ENCODE measurements around the gene RASA3. TPM values are rescaled to one million over a fixed set of nuclear protein-coding genes. Genes with fewer than 3 reads are reported as not detected.
"Not testable (repeated sequence)": the region's sequence is repeated elsewhere in the genome, so short reads cannot be mapped to it uniquely, and the experiment has no call there.

Gene RASA3
- polyA plus RNA-seq, 4 donors, result 13.5 to 14.5 (median 14.2) TPM

DNA sequence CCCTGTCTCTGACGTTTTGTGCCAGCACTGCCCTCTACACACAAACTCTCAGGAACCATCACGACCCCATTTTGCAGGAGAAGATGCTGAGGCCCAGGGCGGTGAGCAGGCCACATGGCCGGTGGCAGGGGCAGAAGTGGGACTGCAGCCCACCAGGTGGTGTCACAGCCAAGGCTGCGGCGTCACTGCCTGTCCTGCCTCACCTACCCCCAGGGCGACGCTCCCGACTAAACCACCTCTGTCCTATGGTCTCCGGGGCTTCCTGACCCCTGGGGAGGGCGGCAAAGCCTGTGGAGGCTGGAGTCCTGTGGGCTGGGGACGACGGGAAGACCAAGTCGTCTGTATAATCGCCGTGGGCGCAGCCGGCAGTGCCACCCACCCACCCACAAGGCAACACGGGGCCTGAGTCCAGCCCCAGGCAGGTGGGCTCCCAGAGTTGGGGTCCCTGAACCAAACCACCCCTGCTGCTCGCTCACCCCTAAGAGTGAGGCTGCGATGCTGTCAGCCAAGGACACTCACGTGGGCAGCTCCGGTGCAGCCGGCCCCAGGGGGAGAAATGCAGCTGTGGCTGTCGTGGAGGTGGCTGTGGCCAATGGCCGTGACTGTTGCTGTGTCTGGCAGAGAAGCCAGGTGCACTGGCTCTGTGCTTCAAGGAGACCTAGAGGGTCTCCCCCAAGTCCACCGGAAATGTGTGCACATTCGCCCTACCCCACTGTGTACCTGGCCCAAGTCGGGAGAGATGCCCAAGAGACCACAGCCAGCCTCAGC is 29.7 kb downstream of the RASA3 start:
- no peak for DNase-seq (ENCODE audit: low read depth in 4 of 4, low spot score in 3 of 4)

DNA sequence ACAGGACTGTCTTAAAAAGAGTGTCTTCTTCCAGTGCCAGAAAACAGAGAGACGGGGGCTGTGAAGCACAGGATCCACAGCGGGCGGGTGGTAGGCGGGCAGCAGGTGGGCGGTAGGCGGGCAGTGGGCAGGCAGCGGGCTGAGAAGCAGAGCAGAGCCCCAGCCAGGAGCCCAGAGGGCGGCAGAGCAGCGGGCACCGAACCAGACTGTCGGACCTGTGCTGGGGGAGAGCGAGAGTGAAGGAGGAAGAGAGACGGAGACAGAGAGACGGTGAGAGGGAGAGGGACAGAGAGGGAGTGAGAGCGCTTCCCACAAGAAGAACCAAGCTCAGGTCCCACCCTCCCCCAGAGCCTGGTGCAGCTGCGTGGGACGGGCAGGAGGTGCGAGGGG is 30.3 kb downstream of the RASA3 start:
- no peak for DNase-seq (ENCODE audit: low read depth in 4 of 4, low spot score in 3 of 4)

DNA sequence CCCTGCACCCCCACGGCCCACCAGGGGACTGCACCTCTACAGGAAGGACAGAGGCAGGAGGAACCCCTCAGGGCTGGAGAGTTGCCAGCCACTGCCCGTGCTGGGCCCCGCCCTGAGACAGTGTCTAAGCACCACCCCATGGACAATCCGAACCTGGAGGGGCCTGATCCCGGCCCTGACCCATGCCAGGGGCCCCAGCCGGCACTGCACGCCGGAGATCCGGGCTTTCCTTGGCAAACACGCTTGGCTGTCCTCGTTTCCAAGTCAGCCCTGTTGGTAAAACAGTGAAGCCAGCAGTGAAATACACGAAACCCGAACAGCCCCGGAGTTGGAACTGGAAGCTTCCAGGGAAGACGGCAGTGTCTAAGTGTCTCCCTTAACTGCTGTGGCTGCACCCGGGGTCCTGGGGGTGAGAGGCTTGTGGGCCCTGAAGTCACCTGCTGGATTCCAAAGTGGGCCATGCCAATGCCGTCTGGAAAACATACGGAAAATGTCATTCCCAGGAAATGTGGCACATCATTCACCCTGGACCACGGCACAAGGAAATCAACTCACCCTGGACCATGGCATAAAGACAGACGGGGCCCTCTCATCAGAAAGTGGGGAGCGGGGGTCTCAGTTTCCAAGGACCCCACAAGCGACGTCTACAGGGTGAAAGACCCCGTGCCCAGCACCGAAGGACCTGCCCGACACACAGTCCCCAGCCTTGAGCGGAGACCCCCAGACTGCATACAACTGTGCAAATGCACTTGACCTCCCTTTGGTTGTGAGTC is 30.9 kb downstream of the RASA3 start:
- no peak for DNase-seq (ENCODE audit: low read depth in 4 of 4, low spot score in 3 of 4)

DNA sequence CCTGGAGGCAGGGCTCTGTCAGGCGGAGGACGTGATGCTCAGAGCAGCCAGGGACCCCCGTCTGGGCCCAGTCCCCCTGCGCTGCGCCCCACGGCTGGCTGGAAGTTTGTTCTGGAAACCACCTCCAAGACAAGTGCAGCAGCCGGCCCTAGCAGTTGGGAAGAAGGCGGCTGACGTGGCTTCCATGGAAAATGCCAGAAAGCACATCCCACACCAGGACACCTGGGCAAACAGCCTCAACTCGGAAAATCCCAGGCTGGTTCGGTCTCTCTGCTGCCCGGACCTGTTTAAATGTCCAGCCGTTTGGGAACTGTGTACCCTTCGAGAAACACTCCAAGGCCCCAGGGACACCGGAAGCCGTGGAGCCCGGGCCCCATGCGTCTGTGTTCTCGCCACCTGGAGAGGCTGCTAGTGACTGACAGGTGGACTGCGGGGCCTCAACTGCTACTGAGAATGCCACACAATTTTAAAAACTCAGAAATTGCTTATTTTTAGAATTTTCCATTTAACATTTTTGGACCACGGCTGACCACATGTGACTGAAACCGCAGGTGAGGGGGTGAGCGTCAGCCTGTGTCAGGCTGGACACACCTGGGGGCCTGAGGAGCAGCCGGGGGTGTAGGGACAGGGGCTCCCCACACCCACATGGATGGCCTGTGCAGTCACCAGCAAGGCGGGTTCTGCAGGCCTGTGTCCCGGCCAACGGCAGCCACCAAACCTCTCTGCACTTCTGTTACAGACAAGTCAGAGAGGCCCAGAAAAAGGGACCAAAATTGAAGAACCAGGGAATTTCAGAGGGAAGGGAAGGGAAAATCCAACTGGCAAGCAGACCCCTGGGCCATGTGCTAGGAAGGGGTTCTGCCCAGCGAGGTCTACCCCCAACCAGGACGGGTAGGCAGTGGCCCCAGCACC is 31.7 kb downstream of the RASA3 start:
- no peak for DNase-seq (ENCODE audit: low read depth in 4 of 4, low spot score in 3 of 4)

DNA sequence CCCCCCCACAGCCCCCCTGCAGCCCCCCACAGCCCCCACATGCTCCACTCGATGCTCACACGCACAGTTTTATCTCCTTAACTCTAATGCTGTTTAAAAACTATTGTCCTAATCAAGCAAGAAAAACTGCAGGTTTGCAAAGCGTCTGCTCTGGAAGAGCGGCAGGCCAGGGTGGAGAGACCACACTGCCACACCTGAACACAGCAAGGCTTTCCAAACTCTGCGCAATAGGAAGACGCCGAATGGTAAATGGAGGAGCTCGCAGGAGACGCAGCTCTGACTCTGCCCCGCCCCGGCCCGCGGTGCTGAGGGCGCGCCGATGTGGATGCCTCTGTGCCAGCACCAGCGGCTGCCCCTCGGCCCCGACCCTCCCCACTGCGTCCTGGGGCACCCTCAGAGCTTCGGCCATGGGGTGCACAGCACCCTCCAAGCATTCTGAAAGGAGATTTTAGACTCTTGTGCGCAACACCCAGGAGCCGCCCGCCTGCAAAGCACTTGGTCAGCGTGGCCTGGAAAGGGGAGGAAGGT is 32.4 kb downstream of the RASA3 start:
- no peak for DNase-seq (ENCODE audit: low read depth in 4 of 4, low spot score in 3 of 4)

DNA sequence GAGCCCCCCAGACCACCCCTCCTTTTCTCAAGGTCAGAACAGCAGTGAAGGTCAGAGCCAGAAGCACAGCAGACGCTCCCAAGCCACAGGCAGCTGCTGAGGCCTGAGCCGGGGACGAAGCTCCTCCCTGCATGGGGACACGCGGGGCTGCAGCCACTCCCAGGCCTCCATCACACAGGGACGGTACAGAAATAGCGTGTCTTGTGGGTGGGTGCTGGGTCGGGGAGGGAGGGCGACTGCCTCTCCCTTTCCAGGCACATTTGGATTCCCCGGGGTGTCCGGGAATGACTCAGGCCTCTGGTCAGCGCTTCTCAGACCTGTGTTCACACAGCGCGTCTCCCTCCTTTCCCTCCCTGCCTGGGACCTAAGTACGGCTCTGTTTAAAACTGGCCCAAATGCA is 33.2 kb downstream of the RASA3 start:
- DNase-seq (ENCODE audit: low read depth in 4 of 4, low spot score in 3 of 4), result no peak

DNA sequence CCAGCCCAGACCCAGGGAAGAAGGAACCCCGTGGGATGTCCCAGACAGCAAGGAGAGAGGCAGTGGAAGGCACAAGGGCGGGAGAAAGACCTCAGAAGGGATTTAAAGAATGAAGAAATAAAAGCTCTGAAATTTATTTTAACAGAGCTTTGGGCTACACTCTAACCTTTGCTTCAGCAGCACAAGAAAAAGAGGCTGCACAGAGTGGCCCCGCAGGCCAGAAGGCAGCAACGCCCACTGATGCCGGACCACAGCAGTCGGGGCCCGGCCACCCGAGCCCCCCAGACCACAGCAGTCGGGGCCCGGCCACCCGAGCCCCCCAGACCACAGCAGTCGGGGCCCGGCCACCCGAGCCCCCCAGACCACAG is 33.8 kb downstream of the RASA3 start:
- not testable (repeated sequence) for DNase-seq (ENCODE audit: low read depth in 4 of 4, low spot score in 3 of 4)

DNA sequence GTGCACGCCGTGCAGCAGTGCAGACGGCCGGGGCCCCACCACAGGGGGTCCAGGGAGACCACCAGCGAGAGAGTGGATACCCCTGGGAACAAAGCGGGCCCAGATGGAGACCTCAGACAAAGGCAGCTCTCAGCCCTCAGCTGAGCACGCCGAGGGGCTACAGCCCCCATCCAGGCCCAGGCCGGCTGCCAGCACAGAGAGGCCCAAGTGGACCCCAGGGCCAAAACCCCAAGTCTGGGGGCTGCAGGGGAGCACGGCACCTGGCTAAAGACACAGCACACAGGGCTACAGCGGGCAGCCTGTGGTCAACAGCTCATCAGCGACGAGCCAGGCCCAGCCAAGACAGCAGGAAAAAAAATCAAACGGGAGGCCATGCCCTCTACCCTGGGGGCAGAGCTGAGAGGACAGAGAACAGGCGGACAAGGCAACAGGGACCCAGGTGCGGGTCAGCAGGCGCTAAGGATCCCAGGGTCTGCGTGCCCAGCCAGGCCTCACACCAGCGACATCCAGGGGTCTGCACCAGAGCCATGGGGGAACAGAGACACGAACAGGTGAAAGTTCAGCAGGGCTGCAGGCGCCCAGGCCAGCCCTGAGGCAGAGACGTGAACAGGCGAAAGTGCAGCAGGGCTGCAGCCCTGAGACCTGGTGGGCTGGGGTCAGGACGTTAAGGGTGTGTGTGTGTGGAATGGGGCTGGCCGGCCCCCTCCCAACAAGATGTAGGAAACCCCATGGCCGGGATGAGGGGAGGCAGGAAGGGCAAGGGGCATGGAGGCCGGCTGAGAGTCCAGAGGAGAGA is 34.3 kb downstream of the RASA3 start:
- no peak for DNase-seq (ENCODE audit: low read depth in 4 of 4, low spot score in 3 of 4)

DNA sequence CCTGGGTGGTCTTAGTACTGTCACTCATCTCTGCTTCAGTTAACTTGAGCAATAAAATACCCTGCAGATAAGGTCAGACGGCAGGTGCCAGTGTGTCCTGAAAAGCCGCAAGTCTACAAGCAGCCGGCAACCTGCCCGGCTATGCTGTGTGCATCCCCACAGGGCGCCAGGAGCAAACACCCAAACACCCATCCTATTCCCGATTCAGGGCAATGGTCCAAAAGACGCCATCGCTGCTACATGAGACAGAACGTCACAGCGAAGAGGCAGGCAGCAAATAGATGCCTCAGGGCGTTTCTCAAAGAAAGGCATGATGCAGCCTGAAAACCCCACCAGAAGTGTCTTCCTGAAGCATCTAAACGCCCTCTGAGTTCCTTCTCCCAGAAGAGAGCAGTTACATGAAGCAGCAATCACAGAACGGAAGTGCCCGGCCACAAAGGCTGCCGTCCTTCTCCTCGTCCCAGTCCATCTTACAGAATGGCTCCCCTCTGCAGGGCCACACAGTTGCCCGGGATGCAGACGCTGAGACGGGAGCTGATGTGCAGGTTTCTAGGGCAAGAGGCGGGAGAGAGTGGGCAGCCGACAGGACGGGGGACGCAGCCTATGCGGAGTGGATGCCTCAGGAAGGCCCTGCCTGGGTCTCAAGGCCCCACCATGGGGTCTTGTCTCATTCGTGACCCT is 35.1 kb downstream of the RASA3 start:
- DNase-seq (ENCODE audit: low read depth in 4 of 4, low spot score in 3 of 4), result no peak

DNA sequence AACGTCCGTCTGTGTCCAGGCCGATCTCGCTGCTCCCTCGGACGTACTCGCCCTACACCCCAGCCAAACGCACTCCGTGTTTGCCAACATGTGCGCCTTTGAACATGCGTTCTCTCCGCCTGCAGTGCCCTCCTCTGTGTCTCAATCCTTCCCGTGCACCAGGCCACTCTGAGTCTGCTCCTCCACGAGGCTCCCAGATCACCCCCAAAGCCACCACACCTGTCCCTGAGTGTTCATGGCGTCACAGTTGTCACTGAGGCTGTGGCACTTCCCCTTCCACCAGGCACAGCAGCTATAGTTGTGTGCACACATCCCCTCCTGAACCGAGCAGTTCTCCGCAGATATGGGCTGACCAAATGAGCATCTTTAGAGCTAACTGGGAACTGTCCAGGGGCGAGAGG is 35.6 kb downstream of the RASA3 start:
- DNase-seq (ENCODE audit: low read depth in 4 of 4, low spot score in 3 of 4), result no peak

DNA sequence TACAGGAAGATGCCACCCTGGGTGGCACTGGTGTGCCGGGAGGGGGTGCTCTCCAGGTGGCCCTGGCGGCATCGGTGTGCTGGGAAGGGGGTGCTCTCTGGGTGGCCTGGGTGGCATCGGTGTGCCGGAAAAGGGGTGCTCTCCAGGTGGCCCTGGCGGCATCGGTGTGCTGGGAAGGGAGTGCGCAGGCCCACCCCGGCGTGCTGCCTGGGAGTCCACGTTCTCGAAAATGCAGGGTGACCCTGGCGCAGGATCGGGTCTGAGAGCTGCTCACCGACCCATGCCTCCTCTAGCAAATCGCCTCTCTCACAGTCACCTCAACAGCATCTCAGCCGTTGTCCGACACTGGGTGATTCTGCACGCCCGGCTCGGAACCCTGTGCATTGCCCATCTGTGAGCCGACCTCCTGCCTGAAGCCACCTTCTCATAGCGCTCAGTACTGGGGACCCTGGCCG is 36.4 kb downstream of the RASA3 start:
- DNase-seq (ENCODE audit: low read depth in 4 of 4, low spot score in 3 of 4), result no peak

DNA sequence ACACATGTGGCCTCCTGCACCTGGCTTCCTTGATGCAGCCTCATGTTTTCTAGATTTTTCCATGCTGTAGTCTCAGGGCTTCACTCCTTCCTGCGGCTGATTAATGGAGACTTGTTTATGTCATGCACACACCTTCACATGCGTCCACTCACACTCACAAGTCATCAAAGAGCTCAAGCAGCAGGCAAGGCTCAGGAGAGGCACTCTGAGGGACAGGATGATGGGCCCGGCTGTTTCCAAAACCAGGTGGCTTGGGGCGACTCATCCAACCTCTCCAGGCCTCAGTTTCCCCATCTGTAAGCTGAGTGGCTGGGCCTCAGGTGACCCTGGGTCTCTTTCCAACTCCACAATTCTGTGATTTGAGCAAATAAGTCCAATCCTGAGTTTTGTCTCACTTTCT is 36.9 kb downstream of the RASA3 start:
- no peak for DNase-seq (ENCODE audit: low read depth in 4 of 4, low spot score in 3 of 4)

DNA sequence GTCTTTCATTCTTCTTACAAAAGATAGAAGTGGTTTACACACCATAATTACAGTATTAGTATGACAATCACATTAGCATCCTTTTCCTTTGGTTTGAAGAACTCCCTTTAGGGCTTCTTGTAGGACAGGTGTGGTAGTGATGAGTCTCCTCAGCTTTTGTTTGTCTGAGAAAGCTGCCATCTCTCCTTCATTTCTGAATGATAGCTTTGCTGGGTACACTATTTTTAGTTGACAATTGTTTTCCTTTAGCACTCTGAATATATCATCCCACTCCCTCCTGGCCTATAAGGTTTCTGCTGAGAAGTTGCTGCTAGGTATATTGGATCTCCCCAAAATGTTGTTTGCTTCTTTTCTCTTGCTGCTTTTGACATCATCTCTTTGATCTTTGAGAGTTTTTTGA is 39.3 kb downstream of the RASA3 start:
- no peak for DNase-seq (ENCODE audit: low read depth in 4 of 4, low spot score in 3 of 4)

DNA sequence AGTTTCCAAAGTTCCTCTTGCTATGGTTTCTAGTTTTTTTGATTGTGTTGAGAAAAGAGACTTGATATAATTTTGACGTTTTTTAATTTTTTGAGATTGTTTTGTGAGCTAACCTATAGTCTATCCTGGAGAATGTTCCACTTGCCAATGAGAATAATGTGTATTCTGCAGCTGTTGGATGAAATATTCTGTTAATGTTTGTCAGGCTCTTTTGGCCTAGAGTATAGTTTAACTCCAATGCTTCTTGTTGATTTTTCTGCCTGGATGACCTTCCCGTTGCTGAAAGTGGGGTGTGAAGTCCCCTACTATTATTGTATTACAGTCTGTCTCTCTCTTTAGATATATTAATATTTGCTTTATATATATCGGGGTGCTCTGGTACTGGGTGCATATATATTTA is 40.0 kb downstream of the RASA3 start:
- no peak for DNase-seq (ENCODE audit: low read depth in 4 of 4, low spot score in 3 of 4)

DNA sequence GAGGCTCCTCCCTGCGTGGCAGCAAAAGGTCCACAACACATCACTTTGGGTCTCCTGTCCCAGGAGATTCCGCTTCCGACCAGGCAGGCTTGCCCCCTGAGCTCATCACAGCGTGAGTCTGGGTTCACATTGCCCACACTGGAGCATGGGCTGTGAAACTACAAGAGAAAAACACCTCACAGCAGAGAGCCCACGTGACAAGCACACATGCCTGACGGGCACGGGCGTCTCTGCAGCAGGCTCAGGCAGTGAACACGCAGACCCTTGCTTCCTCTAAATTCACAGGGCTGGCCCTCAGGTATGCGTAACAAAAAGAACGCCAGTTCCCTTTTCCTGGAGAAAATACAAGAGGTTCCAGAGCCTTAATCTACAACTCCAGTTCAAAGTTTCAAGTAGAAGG is 41.9 kb downstream of the RASA3 start:
- DNase-seq (ENCODE audit: low read depth in 4 of 4, low spot score in 3 of 4), result no peak

DNA sequence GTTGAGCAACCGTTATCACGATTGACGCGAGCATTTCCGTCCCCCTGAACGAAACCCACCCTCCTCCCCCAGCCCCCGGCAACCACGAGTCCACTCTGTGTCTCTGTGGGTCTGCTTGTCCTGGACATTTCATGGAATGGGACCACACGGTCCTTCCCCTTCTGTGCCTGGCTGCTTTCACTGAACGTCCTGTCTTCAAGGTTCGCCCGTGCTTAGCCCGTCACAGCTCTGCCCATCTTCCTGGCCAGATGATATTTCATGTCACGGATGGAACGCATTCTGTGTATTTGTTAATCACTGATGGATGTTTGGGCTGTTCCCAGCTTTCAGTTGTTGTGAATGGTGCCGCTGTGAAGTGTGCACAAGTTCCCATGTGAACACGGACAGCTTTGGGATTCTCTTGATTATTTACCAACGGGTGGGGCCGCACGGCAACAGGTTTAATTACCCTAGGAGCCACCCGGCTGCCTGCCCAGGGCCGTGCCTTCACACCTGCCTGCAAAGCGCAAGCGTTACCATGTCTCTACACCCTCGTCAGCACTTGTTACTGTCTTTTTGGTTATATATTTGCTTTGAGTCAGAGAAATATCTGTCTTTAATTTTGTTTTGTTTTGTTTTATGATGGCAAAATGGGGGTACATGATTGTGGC is 42.5 kb downstream of the RASA3 start:
- DNase-seq (ENCODE audit: low read depth in 4 of 4, low spot score in 3 of 4), result no peak

DNA sequence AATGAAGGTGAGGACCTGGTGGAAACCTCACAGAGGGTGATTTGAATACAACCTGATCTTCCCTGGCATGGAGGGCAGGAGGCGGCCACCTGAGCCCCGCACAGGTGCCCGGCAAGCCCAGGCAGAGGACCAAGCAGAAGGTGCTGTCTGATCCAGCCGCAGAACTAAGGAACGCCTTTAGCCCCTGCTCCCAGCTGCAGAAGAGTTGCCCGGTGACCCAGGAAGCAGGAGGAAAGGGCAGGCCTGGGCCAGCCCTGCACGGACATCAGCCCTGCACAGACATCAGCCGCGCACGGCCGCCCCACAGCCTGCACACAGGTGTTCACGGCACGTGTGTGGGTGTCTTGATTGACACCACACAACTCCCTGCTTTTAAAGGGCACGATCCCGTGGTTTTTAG is 43.1 kb downstream of the RASA3 start:
- DNase-seq (ENCODE audit: low read depth in 4 of 4, low spot score in 3 of 4), result no peak

DNA sequence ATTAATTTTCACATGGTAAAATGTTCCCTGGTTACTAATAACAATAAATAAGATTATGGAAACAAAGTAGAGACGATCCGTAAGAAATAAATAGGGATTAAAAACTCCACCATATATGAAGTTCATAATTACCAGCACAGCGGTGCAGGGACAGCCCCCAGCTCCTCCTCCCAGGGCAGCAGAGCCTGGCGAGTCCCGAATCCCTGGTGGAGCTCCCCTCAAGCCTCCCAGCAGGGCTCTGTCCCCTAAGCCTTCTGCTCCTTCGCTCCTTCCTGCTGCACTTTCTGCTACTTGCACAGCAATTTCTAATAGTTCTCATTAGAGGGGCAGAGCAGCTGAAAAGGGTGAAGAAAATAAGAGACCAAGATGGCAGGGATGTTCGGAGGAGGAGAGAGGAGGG is 43.6 kb downstream of the RASA3 start:
- no peak for DNase-seq (ENCODE audit: low read depth in 4 of 4, low spot score in 3 of 4)

DNA sequence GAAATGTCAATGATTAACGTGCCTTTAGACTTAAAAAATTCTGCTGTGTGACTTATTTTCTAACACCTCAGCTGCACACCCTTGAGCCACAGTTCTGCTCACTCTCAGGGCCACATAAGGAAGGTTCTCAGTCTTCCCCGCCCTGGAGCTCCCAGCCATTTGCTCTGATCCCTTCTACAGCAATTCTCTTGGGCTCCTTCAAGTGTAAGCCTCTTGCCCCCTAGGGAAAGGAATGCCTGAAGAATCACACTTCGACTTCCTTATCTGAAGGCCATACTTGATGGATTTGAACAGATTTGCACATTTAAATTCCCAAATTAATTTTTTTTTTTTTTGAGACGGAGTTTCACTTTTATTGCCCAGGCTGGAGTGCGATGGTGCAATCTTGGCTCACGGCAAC is 44.2 kb downstream of the RASA3 start:
- no peak for DNase-seq (ENCODE audit: low read depth in 4 of 4, low spot score in 3 of 4)
